ENCODE results near the gene ZMYM3. TPM values are rescaled to one million over a fixed set of nuclear protein-coding genes. Genes with fewer than 3 reads are reported as not detected.

ZMYM3 gene
- total and polyA plus RNA-seq, 2 donors (not counting 1 experiment from before 2014, with no cell fraction given): 13.4 to 16.8 TPM

- Histone ChIP-seq H3K79me2 (ENCODE audit: control insufficient read depth, insufficient read depth, low read length) (no peaks in the 10 kb centered on the region), H2AFZ (ENCODE audit: low read length) (no peak overlapping the region), H3K27ac (ENCODE audit: insufficient read depth, low read length) (no peak overlapping the region), H3K4me3 (replicated peaks in 1 of 4; ENCODE audit: control extremely low read depth in 1 of 4, insufficient read depth in 1 of 4, low read depth in 3 of 4, low read length in 4 of 4) (no peak overlapping the region), H3K9ac (ENCODE audit: insufficient read depth, low read length) (no peak overlapping the region), H3K9me3 (ENCODE audit: control insufficient read depth, insufficient read depth, low read depth, low read length) (no peaks in the 10 kb centered on the region), H3K36me3 (ENCODE audit: control insufficient read depth, insufficient read depth, low read length) (peaks cover 5% of the 10 kb centered on the region), H3K27me3 (ENCODE audit: control insufficient read depth, insufficient read depth, low read length) (no peaks in the 10 kb centered on the region), H3K4me2 (ENCODE audit: extremely low read depth, insufficient read depth, low read length) (no peak overlapping the region), H3K4me1 (ENCODE audit: control insufficient read depth, extremely low read depth, insufficient read depth, low read length) (no peaks in the 10 kb centered on the region), H4K20me1 (ENCODE audit: control insufficient read depth, extremely low read depth, insufficient read depth, low read length) (no peaks in the 10 kb centered on the region)
- no peak for DNase-seq (ENCODE audit: low read depth in 2 of 2)
- TF ChIP-seq, protein P1, sequence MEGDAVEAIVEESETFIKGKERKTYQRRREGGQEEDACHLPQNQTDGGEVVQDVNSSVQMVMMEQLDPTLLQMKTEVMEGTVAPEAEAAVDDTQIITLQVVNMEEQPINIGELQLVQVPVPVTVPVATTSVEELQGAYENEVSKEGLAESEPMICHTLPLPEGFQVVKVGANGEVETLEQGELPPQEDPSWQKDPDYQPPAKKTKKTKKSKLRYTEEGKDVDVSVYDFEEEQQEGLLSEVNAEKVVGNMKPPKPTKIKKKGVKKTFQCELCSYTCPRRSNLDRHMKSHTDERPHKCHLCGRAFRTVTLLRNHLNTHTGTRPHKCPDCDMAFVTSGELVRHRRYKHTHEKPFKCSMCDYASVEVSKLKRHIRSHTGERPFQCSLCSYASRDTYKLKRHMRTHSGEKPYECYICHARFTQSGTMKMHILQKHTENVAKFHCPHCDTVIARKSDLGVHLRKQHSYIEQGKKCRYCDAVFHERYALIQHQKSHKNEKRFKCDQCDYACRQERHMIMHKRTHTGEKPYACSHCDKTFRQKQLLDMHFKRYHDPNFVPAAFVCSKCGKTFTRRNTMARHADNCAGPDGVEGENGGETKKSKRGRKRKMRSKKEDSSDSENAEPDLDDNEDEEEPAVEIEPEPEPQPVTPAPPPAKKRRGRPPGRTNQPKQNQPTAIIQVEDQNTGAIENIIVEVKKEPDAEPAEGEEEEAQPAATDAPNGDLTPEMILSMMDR (conservative IDR thresholded peaks at IDR 0.05 in 1 of 2, IDR thresholded peaks at IDR 0.05 in 1 of 2; ENCODE audit: low read depth in 1 of 2, low read length in 2 of 2): no peak
- TF ChIP-seq EZH2 (IDR thresholded peaks at IDR 0.05; ENCODE audit: low read length, missing control alignments): no peak
Observed at GRCh38 chrX:71244359-71245128, 9.4 kb downstream of the ZMYM3 start.

- H4K20me1 ChIP-seq (ENCODE audit: control insufficient read depth, extremely low read depth, insufficient read depth, low read length): no peaks in the 10 kb centered on the region
- no peak overlapping the region for H3K4me3 ChIP-seq (replicated peaks in 1 of 4; ENCODE audit: control extremely low read depth in 1 of 4, insufficient read depth in 1 of 4, low read depth in 3 of 4, low read length in 4 of 4)
- no peak for DNase-seq (ENCODE audit: low read depth in 2 of 2)
- H3K9ac ChIP-seq (ENCODE audit: insufficient read depth, low read length): no peak overlapping the region
- H3K27me3 ChIP-seq (ENCODE audit: control insufficient read depth, insufficient read depth, low read length): no peaks in the 10 kb centered on the region
- no peak overlapping the region for H3K4me2 ChIP-seq (ENCODE audit: extremely low read depth, insufficient read depth, low read length)
- TF ChIP-seq, protein P1 (conservative IDR thresholded peaks at IDR 0.05 in 1 of 2, IDR thresholded peaks at IDR 0.05 in 1 of 2; ENCODE audit: low read depth in 1 of 2, low read length in 2 of 2): no peak
- TF ChIP-seq EZH2 (IDR thresholded peaks at IDR 0.05; ENCODE audit: low read length, missing control alignments): no peak
- no peaks in the 10 kb centered on the region for H3K4me1 ChIP-seq (ENCODE audit: control insufficient read depth, extremely low read depth, insufficient read depth, low read length)
- no peaks in the 10 kb centered on the region for H3K9me3 ChIP-seq (ENCODE audit: control insufficient read depth, insufficient read depth, low read depth, low read length)
- H3K36me3 ChIP-seq (ENCODE audit: control insufficient read depth, insufficient read depth, low read length): peaks cover 5% of the 10 kb centered on the region
- no peak overlapping the region for H3K27ac ChIP-seq (ENCODE audit: insufficient read depth, low read length)
- H2AFZ ChIP-seq (ENCODE audit: low read length): no peak overlapping the region
- no peaks in the 10 kb centered on the region for H3K79me2 ChIP-seq (ENCODE audit: control insufficient read depth, insufficient read depth, low read length)
Observed at GRCh38 chrX:71241301-71241700, 12.6 kb downstream of the ZMYM3 start.

GRCh38 chrX:71239781-71240180 is 14.2 kb downstream of the ZMYM3 start:
- Histone ChIP-seq H2AFZ (ENCODE audit: low read length) (no peak overlapping the region), H4K20me1 (ENCODE audit: control insufficient read depth, extremely low read depth, insufficient read depth, low read length) (no peaks in the 10 kb centered on the region), H3K4me2 (ENCODE audit: extremely low read depth, insufficient read depth, low read length) (no peak overlapping the region), H3K79me2 (ENCODE audit: control insufficient read depth, insufficient read depth, low read length) (no peaks in the 10 kb centered on the region), H3K4me1 (ENCODE audit: control insufficient read depth, extremely low read depth, insufficient read depth, low read length) (no peaks in the 10 kb centered on the region), H3K9me3 (ENCODE audit: control insufficient read depth, insufficient read depth, low read depth, low read length) (no peaks in the 10 kb centered on the region), H3K9ac (ENCODE audit: insufficient read depth, low read length) (no peak overlapping the region), H3K36me3 (ENCODE audit: control insufficient read depth, insufficient read depth, low read length) (peaks cover 4% of the 10 kb centered on the region), H3K27ac (ENCODE audit: insufficient read depth, low read length) (no peak overlapping the region), H3K4me3 (replicated peaks in 1 of 4; ENCODE audit: control extremely low read depth in 1 of 4, insufficient read depth in 1 of 4, low read depth in 3 of 4, low read length in 4 of 4) (no peak overlapping the region), H3K27me3 (ENCODE audit: control insufficient read depth, insufficient read depth, low read length) (no peaks in the 10 kb centered on the region)
- DNase-seq (ENCODE audit: low read depth in 2 of 2): no peak
- TF ChIP-seq, protein P1 (conservative IDR thresholded peaks at IDR 0.05 in 1 of 2, IDR thresholded peaks at IDR 0.05 in 1 of 2; ENCODE audit: low read depth in 1 of 2, low read length in 2 of 2): no peak
- TF ChIP-seq EZH2 (IDR thresholded peaks at IDR 0.05; ENCODE audit: low read length, missing control alignments): no peak

All from fibroblast of lung (primary cell).